Esophagus squamous epithelium (tissue), 4 donors: ENCODE data around the gene TSSK3.

Source experiments
- POLR2A ChIP-seq, 4 donors: fragments of 450-650 bp; IDR thresholded peaks; one replicate each; pipeline ENCODE4 v1.6.1; 2017; ENCODE audit warnings: antibody characterized with exemption in 4 of 4, mild to moderate bottlenecking in 4 of 4, moderate library complexity in 3 of 4
- TF ChIP-seq, protein P1 (sequence below), 6 experiments: fragments of 450-650 bp in 4 of 6; fragments of 200-600 bp in 2 of 6; sonication (generic) in 2 of 6; IDR thresholded peaks; one replicate each; pipeline ENCODE4 v1.5.1; 2016 to 2019; ENCODE audit warnings: antibody characterized with exemption in 6 of 6, mild to moderate bottlenecking in 4 of 6, moderate library complexity in 4 of 6

DNA sequence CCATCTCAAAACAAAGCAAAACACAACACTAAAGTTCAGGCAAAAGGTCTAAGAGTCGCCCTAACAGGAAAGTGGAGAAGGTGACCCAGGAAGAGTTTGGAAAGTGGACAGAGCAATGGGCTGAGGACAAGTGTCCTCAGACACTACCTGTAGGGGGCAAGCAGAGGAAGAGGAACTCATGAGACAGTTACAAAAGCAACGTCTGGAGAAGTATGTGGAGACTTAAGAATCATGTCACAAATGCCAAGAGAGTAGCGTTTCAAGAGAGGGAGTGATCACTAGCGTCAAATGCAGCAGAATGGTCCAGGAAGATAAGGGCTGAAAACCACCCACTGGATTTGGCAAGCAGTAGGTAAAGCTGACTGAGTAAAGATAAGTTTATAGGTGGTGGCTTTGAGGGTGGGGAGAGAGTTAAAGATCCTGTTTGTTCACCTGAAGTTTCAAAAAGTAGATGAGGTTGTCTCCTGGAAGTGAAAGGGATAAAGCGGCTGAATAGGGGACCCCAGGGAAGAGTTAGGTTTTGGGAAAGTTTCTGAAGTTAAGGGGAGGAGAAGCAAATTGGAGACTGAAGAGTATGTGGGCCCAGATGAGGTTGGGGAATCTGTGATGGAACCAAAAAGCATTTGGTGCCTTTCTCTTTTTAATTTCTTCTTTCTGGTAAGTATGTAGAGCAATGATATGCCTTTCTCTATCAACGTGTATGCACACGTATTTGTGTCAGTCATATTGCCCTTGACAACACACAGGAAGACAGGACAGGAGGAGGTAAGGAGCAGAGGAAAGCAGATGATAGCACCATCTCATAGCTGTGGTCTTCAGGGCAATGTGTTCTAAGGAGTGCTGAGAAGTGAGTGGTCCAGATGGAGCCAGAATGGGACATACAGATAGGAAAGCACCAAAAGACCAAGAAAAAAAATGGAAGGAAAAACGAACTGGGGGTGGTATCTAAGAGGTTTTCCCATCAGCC, 28.8 kb downstream of the TSSK3 start:
- TF ChIP-seq, protein P1, sequence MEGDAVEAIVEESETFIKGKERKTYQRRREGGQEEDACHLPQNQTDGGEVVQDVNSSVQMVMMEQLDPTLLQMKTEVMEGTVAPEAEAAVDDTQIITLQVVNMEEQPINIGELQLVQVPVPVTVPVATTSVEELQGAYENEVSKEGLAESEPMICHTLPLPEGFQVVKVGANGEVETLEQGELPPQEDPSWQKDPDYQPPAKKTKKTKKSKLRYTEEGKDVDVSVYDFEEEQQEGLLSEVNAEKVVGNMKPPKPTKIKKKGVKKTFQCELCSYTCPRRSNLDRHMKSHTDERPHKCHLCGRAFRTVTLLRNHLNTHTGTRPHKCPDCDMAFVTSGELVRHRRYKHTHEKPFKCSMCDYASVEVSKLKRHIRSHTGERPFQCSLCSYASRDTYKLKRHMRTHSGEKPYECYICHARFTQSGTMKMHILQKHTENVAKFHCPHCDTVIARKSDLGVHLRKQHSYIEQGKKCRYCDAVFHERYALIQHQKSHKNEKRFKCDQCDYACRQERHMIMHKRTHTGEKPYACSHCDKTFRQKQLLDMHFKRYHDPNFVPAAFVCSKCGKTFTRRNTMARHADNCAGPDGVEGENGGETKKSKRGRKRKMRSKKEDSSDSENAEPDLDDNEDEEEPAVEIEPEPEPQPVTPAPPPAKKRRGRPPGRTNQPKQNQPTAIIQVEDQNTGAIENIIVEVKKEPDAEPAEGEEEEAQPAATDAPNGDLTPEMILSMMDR (IDR thresholded peaks at IDR 0.05) = no peak
- no peak for TF ChIP-seq POLR2A (IDR thresholded peaks at IDR 0.05)
